Astrocyte of the cerebellum (primary cell): Measurements from ENCODE around the gene PRKAR2A.

Experiments used
- DNase-seq: peaks from one replicate; pipeline ENCODE4 v3.0.0-alpha.2; 2011; ENCODE audit warnings: low read depth
- H3K4me3 ChIP-seq: 2 replicates; pipeline ENCODE4 v1.5.1; 2011; ENCODE audit warnings: mild to moderate bottlenecking, low read depth, low read length, moderate library complexity
- CTCF ChIP-seq: IDR thresholded peaks from 2 replicates; pipeline ENCODE4 v1.5.1; 2012; ENCODE audit warnings: low read length, low read depth, moderate library complexity, mild to moderate bottlenecking; ENCODE audit errors: missing control alignments
- in situ Hi-C: cut with HindIII; loops from 2 replicates; pipeline ENCODE4 v1.10.0; 2017; ENCODE audit warnings: low sequenced_read_pairs

Gene PRKAR2A

DNA sequence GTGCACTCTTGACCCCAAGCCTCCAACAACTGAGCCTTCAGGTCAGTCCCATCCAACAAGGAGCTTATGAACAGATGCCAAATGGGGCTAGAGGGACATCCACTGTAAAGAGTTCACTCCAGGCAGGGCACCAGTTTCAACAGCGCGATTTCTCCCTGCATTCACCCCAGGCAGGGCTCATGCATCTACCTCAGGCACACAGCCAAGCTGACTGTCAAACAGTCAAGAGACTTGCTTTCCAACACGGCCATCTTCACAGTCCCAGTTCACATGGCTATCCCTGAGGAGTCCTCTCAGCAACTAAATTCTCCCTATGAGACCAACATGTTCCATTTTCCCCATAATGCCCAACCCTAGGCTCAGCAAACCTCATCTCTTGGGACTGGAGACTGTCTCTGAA lies 33.3 kb upstream of the PRKAR2A start:
- H3K4me3 ChIP-seq: no peak overlapping the region
- no peak for TF ChIP-seq CTCF
- in situ Hi-C loops: no loop called here
- DNase-seq: no peak

- in situ Hi-C loops: no loop called here
These were observed 32.3 kb upstream of the PRKAR2A start for GRCh38 chr3:48879994-48880377.

GRCh38 chr3:48879307-48879993 lies 31.8 kb upstream of the PRKAR2A start:
- DNase-seq: no peak

More at GRCh38 chr3:48879994-48880377, 32.3 kb upstream of the PRKAR2A start:
- no peak for TF ChIP-seq CTCF
- DNase-seq: no peak
- H3K4me3 ChIP-seq: no peak overlapping the region

DNA sequence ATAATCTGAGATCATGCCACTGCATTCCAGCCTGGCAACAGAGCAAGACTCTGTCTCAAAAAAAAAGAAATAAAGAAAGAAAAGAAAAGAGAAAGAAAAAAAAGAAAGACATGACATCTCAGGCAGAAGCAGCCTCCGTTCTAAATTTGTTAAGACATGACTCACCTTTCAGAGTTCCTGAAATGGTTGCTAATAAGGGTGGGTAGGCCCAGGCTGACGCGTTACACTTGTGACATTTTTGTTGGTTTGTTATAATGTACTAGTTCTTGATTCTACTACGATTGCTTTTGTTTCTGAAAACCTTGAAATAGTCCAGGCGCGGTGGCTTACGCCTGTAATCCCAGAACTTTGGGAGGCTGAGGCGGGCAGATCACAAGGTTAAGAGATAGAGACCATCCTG lies 30.0 kb upstream of the PRKAR2A start:
- H3K4me3 ChIP-seq: no peak overlapping the region
- DNase-seq: no peak
- TF ChIP-seq CTCF: no peak
- in situ Hi-C loops: no loop called here

More at GRCh38 chr3:48879307-48879993, 31.8 kb upstream of the PRKAR2A start:
- in situ Hi-C loops: no loop called here
- no peak overlapping the region for H3K4me3 ChIP-seq
- TF ChIP-seq CTCF: no peak

DNA sequence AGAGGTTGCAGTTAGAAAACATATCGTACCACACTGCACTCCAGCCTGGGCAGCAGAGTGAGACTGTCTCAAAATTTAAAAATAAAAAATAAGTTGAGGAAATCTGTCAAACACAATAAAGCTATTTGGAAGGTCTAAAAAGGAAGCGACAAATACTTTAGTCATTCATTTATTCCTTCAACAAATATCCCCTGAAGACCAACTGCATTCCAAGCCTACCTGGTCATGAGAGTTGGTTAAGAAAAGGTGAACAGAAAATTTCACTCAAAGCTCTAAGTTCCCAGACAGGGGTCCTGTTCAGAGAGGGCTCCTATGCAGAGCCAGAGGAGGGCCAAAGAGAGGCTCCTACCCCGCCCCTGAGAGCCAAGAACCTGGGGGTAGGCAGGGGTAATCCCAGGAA lies 15.4 kb upstream of the PRKAR2A start:
- in situ Hi-C loops: no loop called here
- H3K4me3 ChIP-seq: no peak overlapping the region
- DNase-seq: no peak
- no peak for TF ChIP-seq CTCF

DNA sequence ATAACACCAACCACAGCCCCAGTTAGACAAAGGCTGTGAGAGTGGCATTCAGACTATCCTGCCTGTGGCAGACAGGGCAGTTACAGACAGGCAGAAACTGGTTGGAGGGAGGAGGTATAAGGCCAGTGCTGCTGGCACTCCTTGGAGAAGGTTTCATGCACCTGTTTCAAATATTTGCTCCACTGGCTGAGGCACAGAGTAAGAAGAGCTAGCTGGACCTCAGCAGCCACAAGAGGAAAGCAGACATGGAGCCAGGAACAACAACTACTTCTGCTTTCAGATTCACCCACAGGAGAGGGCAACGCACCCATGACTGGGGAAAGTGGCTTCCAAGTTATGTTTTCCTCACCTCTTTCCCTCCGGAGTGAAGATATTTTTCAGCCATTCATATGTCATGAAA lies 11.5 kb upstream of the PRKAR2A start:
- no peak overlapping the region for H3K4me3 ChIP-seq
- in situ Hi-C loops: no loop called here
- no peak for DNase-seq
- no peak for TF ChIP-seq CTCF
